ENCODE measurements around the gene DDIT4.
"Not testable (repeated sequence)": the region's sequence is repeated elsewhere in the genome, so short reads cannot be mapped to it uniquely, and the experiment has no call there.

Gene DDIT4

DNA sequence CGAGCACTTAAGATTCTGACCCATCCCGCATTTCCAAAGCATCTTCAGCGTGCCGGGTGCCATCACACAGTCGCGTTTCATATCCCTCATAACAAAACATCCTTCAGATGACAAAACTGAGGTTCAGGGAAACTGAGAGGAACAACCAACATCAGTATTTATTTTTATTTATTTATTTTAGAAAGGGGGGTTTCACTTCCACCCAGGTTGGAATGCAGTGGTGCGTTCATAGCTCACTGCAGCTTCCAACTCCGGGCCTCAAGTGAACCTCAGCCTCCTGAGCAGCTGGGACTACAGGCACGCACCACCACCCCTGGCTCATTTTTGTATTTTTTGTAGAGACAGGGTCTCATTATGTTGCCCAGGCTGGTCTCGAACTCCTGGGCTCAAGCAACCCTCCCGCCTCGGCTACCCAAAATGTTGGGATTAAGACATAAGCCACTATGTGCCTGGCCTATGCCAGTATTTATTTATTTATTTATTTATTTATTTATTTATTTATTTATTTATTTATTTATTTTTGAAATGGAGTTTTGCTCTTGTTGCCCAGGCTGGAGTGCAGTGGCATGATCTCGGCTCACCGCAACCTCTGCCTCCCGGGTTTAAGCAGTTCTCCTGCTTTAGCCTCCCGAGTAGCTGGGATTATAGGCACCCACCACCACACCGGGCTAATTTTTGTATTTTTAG lies 24.4 kb upstream of the DDIT4 start:
- in situ Hi-C loops (cut with HindIII; ENCODE audit: low sequenced_read_pairs): not testable (repeated sequence)

GRCh38 chr10:72250666-72251065 lies 23.1 kb upstream of the DDIT4 start:
- in situ Hi-C loops (cut with HindIII; ENCODE audit: low sequenced_read_pairs): no loop called here

DNA sequence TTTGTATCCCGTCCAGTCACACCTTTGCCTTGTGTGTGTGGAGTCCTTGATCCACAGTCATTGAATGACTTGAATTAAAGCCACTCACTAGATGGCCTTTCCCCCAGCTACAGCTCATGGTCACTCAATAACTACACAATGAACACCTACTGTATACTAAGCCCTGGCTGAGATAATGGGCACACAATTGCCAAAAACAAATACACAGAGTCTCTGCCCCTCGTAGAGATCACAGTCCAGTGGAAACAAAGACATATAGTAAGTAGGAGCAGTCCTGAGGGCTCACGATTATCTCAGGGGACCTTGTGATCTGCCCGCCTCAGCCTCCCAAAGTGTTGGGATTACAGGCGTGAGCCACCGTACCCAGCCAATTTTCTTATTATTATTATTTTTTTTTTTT lies 22.1 kb upstream of the DDIT4 start:
- in situ Hi-C loops (cut with HindIII; ENCODE audit: low sequenced_read_pairs): no loop called here

GRCh38 chr10:72252972-72253371 lies 20.8 kb upstream of the DDIT4 start:
- in situ Hi-C loops (cut with HindIII; ENCODE audit: low sequenced_read_pairs): no loop called here

DNA sequence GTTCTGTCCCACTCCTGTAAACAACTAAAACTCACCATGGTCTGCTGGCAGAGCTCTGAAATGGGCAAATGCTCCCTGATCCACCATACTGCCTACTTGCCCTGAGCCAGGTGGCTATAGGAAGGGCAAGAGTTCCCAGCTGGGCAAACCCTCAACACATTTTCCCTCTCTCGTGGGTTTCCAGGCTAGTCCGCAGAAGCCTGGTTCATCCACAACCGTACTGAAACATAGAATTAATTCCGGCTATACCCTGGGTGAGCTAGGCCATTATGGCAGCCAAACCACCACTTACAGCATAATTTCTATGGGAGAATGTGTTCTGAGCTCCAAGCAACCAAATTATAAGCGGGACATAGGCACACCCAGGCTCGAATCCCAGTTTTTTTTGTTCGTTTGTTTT lies 20.1 kb upstream of the DDIT4 start:
- in situ Hi-C loops (cut with HindIII; ENCODE audit: low sequenced_read_pairs): no loop called here

DNA sequence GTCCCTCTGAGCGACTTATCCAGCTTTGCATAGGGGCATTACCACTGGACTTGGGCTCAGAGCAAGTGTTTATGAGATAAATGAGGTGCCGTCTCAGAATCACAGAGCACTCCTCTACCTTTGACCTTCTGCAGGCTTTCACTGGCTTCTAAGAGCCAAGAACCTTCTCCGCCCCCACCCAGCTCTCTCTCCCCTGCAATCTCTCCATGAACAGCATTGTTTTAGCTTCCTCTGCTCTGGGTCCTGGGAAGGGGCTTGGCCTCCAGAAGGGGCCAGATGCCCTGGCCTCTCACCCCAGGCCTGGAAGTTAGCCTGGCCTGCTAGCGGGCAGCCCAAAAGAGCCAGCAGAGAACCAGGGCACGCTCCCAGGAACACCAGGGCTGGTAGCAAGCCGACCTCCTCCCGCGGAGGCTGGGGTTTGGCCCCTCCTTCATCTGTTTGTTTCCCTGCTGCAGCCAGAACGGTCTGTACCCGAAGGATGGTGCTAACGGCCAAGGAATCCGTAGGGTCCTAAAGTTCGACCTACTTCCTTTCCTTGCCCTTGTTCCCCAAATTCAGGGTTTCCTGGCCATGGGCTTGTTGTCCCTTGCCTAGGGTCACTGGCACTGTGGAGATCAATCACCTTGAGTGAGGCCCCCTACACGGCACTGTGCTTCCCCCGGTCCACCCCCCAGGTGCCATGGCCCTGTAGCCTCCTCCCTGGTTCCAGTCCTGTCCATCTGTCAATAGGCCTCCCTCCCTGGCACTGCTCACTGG lies 18.7 kb upstream of the DDIT4 start:
- in situ Hi-C loops (cut with HindIII; ENCODE audit: low sequenced_read_pairs): no loop called here

- in situ Hi-C loops (cut with HindIII; ENCODE audit: low sequenced_read_pairs): no loop called here
Measured at GRCh38 chr10:72255977-72256729, 17.6 kb upstream of the DDIT4 start.

GRCh38 chr10:72257051-72257892 lies 16.5 kb upstream of the DDIT4 start:
- in situ Hi-C loops (cut with HindIII; ENCODE audit: low sequenced_read_pairs): no loop called here

- in situ Hi-C loops (cut with HindIII; ENCODE audit: low sequenced_read_pairs): no loop called here
Measured at GRCh38 chr10:72258617-72259016, 15.1 kb upstream of the DDIT4 start.

DNA sequence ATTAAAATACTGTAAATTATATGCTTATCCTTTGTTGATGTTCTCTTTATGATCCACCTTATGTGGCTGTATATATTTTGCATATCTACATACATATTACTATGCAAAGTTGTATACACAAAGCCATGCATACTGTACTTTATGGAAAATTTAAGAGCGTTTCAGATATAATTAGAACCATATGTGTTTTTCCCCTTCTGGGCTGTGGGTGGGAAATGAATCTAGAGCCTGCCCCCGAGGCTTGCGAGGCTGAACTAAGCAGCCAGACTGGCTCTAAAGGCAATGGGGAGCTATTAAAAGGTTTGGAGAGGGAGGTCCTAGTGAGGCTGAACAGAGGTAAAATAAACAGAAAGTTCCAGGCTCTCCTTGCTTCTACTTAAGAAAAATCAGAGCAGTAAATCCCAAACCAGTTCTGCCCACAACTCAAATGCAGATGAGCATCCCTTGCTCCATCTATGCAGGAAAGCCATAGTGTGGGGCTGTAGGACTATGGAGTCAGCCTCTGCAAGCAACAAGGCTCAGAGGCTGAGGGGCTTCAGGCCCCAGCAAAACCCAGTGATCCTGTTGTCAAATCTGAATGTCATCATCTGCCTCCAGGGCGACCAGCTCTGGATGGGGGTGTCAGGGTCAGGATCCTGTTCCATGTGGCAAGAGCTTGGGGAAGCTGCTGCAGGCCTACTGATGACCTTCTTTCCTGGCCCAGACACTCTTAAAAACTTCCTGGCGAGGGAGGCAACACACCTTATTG lies 14.1 kb upstream of the DDIT4 start:
- in situ Hi-C loops (cut with HindIII; ENCODE audit: low sequenced_read_pairs): no loop called here

GRCh38 chr10:72260239-72260975 lies 13.3 kb upstream of the DDIT4 start:
- in situ Hi-C loops (cut with HindIII; ENCODE audit: low sequenced_read_pairs): no loop called here

- in situ Hi-C loops (cut with HindIII; ENCODE audit: low sequenced_read_pairs): no loop called here
Measured at GRCh38 chr10:72260976-72261783, 12.5 kb upstream of the DDIT4 start.

GRCh38 chr10:72261784-72262404 lies 11.8 kb upstream of the DDIT4 start:
- in situ Hi-C loops (cut with HindIII; ENCODE audit: low sequenced_read_pairs): no loop called here

DNA sequence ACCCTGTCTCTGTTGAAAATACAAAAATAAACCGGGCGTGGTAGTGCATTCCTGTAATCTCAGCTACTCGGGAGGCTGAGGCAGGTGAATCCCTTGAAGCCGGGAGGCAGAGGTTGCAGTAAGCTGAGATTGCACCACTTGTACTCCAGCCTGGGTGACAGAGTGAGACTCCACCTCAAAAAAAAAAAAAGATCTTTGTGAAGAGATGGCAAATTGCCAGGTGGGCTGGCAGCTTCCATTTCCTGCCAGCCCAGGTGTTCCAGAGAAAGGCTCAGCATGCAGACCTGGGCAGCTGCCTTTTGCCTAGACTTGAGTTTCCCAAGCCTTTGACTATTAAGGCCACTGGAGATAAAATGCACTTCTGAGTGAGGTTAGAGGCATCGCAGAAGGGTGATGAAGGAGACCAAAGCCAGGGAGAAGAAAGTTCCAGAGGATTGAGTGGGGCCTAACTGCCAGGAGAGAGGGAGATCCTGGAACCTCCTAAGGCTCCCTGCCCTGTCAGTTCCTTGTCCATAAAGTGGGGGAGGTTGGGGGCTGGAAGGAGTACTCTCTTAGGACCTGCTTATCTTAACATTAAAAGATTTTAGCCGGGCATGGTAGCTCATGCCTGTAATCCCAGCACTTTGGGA lies 10.0 kb upstream of the DDIT4 start:
- in situ Hi-C loops (cut with HindIII; ENCODE audit: low sequenced_read_pairs): no loop called here

DNA sequence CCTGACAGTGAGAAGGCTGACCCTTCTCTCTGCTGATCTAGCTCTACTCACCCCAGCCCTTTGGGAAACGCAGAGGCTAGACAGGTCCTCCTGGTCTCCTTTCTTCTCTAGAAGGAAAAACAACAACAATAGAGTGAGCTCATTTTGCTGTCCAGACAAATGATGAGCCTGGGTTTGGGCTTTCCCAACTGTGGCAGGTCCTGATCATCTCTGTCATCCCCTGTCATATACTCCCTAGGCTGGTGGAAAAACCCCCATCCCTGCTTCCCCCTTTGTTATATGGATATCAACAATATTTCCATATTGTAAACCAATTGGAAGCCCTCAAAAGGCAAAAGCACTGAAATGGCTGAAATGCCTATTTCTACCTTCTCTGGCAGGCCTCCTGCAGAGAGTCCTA lies 9.2 kb upstream of the DDIT4 start:
- in situ Hi-C loops (cut with HindIII; ENCODE audit: low sequenced_read_pairs): no loop called here

DNA sequence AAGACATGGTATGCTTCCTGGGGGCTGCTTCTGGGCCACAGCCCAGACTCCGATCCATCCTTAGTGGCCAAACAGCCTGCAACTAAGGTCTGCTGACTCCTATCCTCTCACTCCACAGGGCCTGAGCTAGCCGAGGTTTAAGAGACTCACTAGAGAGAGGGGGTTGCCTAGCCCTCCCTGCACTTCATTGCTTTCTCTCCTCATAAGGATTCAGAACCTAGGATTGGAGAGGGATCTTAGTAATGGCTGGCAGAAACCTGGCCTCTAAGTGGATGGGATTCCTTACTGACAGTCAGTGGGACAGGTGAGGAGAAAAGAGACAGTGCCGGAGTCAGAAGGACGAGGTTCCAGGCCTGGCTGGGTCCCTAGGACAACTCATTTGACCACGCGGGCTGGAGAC lies 8.2 kb upstream of the DDIT4 start:
- in situ Hi-C loops (cut with HindIII; ENCODE audit: low sequenced_read_pairs): no loop called here

DNA sequence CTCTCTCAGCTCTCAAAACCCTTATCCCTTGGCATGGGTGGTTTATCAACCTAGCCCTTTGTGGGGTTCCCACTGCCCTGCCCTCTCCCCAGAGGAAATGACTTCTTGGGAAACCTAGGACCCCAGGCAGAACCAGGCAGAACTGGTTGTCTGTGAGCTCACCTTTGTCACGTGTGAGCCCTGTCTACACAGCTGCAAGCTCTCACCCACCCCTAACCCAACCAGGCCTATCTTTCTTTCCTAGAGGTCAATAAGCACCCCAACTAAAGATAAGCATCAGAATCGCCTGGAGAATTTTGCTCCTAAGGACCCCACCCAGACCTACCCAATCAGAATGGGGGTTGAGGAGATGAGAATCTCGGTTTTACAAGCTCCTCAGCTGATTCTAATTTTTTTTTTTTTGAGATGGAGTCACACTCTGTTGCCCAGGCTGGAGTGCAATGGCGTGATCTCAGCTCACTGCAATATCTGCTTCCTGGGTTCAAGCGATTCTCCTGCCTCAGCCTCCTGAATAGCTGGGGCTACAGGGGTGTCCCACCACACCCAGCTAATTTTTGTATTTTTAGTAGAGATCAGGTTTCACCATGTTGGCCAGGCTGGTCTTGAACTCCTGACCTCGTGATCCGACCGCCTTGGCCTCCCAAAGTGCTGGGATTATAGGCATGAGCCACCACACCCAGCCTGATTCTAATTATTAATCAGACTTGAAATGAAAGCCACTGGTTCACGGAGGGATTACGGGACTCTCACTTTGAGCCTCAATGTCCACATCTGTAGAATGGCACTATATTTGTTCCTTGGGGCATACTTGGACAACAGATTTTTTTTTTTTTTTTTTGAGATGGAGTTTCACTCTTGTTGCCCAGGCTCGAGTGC lies 7.5 kb upstream of the DDIT4 start:
- in situ Hi-C loops (cut with HindIII; ENCODE audit: low sequenced_read_pairs): no loop called here
